Stomach (tissue), 9 donors: ENCODE data around the gene ACTL6B. TPM values are rescaled to one million over a fixed set of nuclear protein-coding genes. Genes with fewer than 3 reads are reported as not detected.

Experiments used
- DNase-seq, 2 donors: peaks; one replicate each; pipeline versions ENCODE4 v3.0.0 to v3.0.0-alpha.2; 2013 to 2019
- H3K27ac ChIP-seq, 5 donors: fragments of 200-600 bp in 4 of 5; sonication (generic) in 4 of 5; one replicate each; pipeline ENCODE4 v1.5.1; 2013 to 2019; ENCODE audit warnings: mild to moderate bottlenecking in 1 of 5, moderate library complexity in 1 of 5
- H3K27me3 ChIP-seq, 3 donors: fragments of 200-600 bp; sonication (generic); one replicate each; pipeline ENCODE4 v1.5.1; 2017 to 2019; ENCODE audit warnings: mixed run types in 1 of 3
- H3K36me3 ChIP-seq, 4 donors: fragments of 200-600 bp; sonication (generic); 1 replicate in 3 of 4; 2 replicates in 1 of 4; pipeline ENCODE4 v1.5.1; 2016 to 2019
- H3K4me1 ChIP-seq, 4 donors: fragments of 200-600 bp; sonication (generic); one replicate each; pipeline ENCODE4 v1.5.1; 2016 to 2019
- H3K4me3 ChIP-seq, 4 donors: fragments of 200-600 bp; sonication (generic) in 3 of 4; one replicate each; pipeline ENCODE4 v1.5.1; 2016 to 2019; ENCODE audit warnings: mild to moderate bottlenecking in 1 of 4
- H3K9me3 ChIP-seq, 4 donors: fragments of 200-600 bp; sonication (generic); one replicate each; pipeline ENCODE4 v1.5.1; 2016 to 2019
- EP300 ChIP-seq: sonication (generic); formaldehyde crosslinking; IDR thresholded peaks from one replicate; pipeline ENCODE4 v1.6.1; 2017; ENCODE audit warnings: antibody characterized with exemption
- POLR2A ChIP-seq, 4 donors: fragments of 450-650 bp; IDR thresholded peaks; one replicate each; pipeline ENCODE4 v1.6.1; 2016; ENCODE audit warnings: antibody characterized with exemption in 4 of 4, control low read depth in 2 of 4, mild to moderate bottlenecking in 1 of 4, moderate library complexity in 1 of 4
- POLR2AphosphoS5 ChIP-seq, 3 donors: sonication (generic); formaldehyde crosslinking; IDR thresholded peaks; one replicate each; pipeline ENCODE4 v1.6.1; 2016; ENCODE audit warnings: antibody characterized with exemption in 3 of 3
- WGBS, 5 donors: extraction: QIAGEN DNeasy Blood & Tissue Kit in 3 of 5; methylation state at CpG; one replicate each; pipeline versions ENCODE4 v1.1.5 to v1.1.7; 2013 to 2018; 5-methylcytosine and 5-hydroxymethylcytosine counted together
- intact Hi-C: fragments of 100-400 bp; cut with DNase I; formaldehyde crosslinking; loops from one replicate; pipeline ENCODE4 v1.15.1; 2023; ENCODE audit warnings: low total_unique reads
- polyA plus RNA-seq, 3 donors: library from polyadenylated mRNA; stranded (reverse); fragments of 200-250 nt; gene quantifications; one replicate each; pipeline ENCODE4 v1.2.3, GENCODE V29; 2013
- total RNA-seq, 5 donors: library from RNA; depleted of rRNA; stranded (reverse); fragments of >200 nt; gene quantifications; one replicate each; pipeline versions ENCODE4 v1.1.0 to v1.2.3, GENCODE V29; 2014 to 2016
- TF ChIP-seq, protein P1 (sequence below), 7 experiments: fragments of 450-650 bp in 4 of 7; fragments of 200-600 bp in 3 of 7; sonication (generic) in 3 of 7; IDR thresholded peaks; one replicate each; pipeline ENCODE4 v1.5.1; 2016 to 2019; ENCODE audit warnings: antibody characterized with exemption in 7 of 7, control low read depth in 2 of 7, mild to moderate bottlenecking in 1 of 7
- donor health status: healthy with polysubstance abuse.
- donor health status: Bipolar disorder and iron deficiency.
- donor health status: healthy.

ACTL6B gene
- total and polyA plus RNA-seq, 8 donors, result 0.25 to 1.4 (median 0.43) TPM; not detected in 3

DNA sequence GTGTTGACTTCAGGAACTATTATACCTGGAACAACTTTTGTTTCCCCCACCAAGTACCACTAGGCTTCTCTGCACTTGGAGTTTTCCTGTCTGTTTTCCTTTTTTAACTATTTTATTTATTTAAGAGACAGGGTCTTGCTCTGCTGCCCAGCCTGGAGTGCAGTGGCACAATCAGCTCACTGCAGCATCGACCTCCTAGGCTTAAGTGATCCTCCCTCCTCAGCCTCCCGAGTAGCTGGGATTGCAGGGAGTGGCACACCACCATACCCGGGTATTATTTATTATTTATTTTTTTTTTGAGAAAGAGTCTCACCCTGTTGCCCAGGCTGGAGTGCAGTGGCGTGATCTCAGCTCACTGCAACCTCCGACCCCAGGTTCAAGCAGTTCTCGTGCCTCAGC is 39.9 kb upstream of the ACTL6B start:
- no peak overlapping the region for H3K4me3 ChIP-seq
- intact Hi-C loops, result no loop called here
- no peak overlapping the region for H3K27ac ChIP-seq
- 72 to 81% (median 79%) methylated on average over 6 of the region's 6 CpGs for WGBS, 5 donors
- H3K27me3 ChIP-seq, result no peaks in the 10 kb centered on the region
- TF ChIP-seq EP300 (no peak), POLR2A (IDR thresholded peaks at IDR 0.05) (no peak), POLR2AphosphoS5 (IDR thresholded peaks at IDR 0.05) (no peak)
- TF ChIP-seq, protein P1, sequence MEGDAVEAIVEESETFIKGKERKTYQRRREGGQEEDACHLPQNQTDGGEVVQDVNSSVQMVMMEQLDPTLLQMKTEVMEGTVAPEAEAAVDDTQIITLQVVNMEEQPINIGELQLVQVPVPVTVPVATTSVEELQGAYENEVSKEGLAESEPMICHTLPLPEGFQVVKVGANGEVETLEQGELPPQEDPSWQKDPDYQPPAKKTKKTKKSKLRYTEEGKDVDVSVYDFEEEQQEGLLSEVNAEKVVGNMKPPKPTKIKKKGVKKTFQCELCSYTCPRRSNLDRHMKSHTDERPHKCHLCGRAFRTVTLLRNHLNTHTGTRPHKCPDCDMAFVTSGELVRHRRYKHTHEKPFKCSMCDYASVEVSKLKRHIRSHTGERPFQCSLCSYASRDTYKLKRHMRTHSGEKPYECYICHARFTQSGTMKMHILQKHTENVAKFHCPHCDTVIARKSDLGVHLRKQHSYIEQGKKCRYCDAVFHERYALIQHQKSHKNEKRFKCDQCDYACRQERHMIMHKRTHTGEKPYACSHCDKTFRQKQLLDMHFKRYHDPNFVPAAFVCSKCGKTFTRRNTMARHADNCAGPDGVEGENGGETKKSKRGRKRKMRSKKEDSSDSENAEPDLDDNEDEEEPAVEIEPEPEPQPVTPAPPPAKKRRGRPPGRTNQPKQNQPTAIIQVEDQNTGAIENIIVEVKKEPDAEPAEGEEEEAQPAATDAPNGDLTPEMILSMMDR (IDR thresholded peaks at IDR 0.05), result no peak
- no peak for DNase-seq
- H3K36me3 ChIP-seq, result no peaks in the 10 kb centered on the region
- H3K4me1 ChIP-seq, result peaks cover 24 to 35% (median 31%) of the 10 kb centered on the region in 4 donors
- H3K9me3 ChIP-seq, result no peaks in the 10 kb centered on the region

- Histone ChIP-seq H3K27ac (peak within 1 kb of the TSS; percentile 76 to 90 (median 85)), H3K27me3 (no peaks in the 10 kb centered on the region), H3K9me3 (no peaks in the 10 kb centered on the region), H3K36me3 (peaks cover 0 to 8% (median 5%) of the 10 kb centered on the region in 4 donors), H3K4me1 (peaks cover 37 to 52% (median 50%) of the 10 kb centered on the region in 4 donors), H3K4me3 (peak within 1 kb of the TSS; percentile 88 to 98 (median 95))
- 0 to 1% (median 0%) methylated on average over 1 to 55 of the region's 102 CpGs for WGBS, 5 donors
- TF ChIP-seq POLR2AphosphoS5 (IDR thresholded peaks at IDR 0.05) (no peak), EP300 (no peak), POLR2A (IDR thresholded peaks at IDR 0.05) (no peak)
- TF ChIP-seq, protein P1 (IDR thresholded peaks at IDR 0.05), result no peak
- peak; percentile 80 to 91 for DNase-seq
- intact Hi-C loops, result no loop called here
These were observed 38.0 kb upstream of the ACTL6B start, which contains the start of gene GIGYF1 for GRCh38 chr7:100694098-100694745. Gene GIGYF1, minus strand, starts transcription at chr7:100694250. Its CDS starts 6,012 bp downstream, at chr7:100688238.

GRCh38 chr7:100693312-100694097 is 37.3 kb upstream of the ACTL6B start:
- peak overlapping the region; percentile 88 to 98 (median 95) for H3K4me3 ChIP-seq
- TF ChIP-seq POLR2A (IDR thresholded peaks at IDR 0.05), result no peak
- TF ChIP-seq POLR2AphosphoS5 (IDR thresholded peaks at IDR 0.05), result no peak
- TF ChIP-seq, protein P1 (IDR thresholded peaks at IDR 0.05), result no peak
- no peak for TF ChIP-seq EP300
- intact Hi-C loops, result no loop called here
- H3K36me3 ChIP-seq, result peaks cover under 1 to 15% (median 13%) of the 10 kb centered on the region in 4 donors
- 0 to 1% (median 0%) methylated on average over 20 to 81 of the region's 81 CpGs for WGBS, 5 donors
- H3K4me1 ChIP-seq, result peaks cover 37 to 58% (median 56%) of the 10 kb centered on the region in 4 donors
- H3K27ac ChIP-seq, result peak overlapping the region; percentile 75 to 90 (median 77)
- H3K9me3 ChIP-seq, result no peaks in the 10 kb centered on the region
- peak in 1 of 2 donors; percentile 61 for DNase-seq
- H3K27me3 ChIP-seq, result no peaks in the 10 kb centered on the region

DNA sequence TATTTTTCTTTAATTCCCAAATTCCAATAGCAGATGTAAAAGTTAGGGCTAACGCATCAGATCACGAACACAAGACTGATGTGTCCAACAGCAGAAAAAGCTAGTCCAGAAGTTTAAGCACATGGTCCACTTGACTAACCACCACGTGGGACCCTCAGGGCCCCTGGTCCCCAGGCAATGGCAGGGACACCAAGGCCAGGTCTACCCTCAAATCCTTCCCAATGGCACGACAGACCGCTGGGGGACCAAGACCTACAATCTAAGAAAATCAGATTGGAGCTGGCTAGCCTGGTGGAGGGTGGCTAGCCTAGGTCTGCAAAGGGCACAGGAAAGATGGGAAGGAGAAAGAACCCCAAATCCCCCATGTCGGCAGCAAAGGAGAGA is 36.3 kb upstream of the ACTL6B start:
- 45 to 54% (median 52%) methylated on average over 6 of the region's 6 CpGs for WGBS, 5 donors
- H3K27me3 ChIP-seq, result no peaks in the 10 kb centered on the region
- intact Hi-C loops, result no loop called here
- DNase-seq, result no peak
- no peaks in the 10 kb centered on the region for H3K9me3 ChIP-seq
- H3K27ac ChIP-seq, result peak overlapping the region in 3 of 5 donors; percentile 77 to 90 (median 87)
- peaks cover 37 to 66% (median 61%) of the 10 kb centered on the region in 4 donors for H3K4me1 ChIP-seq
- TF ChIP-seq EP300 (no peak), POLR2AphosphoS5 (IDR thresholded peaks at IDR 0.05) (no peak), POLR2A (IDR thresholded peaks at IDR 0.05) (no peak)
- TF ChIP-seq, protein P1 (IDR thresholded peaks at IDR 0.05), result no peak
- peaks cover 10 to 25% (median 22%) of the 10 kb centered on the region in 4 donors for H3K36me3 ChIP-seq
- H3K4me3 ChIP-seq, result peak overlapping the region; percentile 88 to 98 (median 95)
